Measurements from ENCODE around the gene GHRH.

The GHRH gene

GRCh38 chr20:37238935-37239451, 22.6 kb downstream of the GHRH start:
- DNase-seq: peak in 1 of 56 donors; percentile 23

GRCh38 chr20:37238426-37238825, 23.2 kb downstream of the GHRH start:
- DNase-seq: no peak

GRCh38 chr20:37237656-37238055, 24.0 kb downstream of the GHRH start:
- no peak for DNase-seq

- DNase-seq: no peak
These were observed 25.2 kb downstream of the GHRH start for GRCh38 chr20:37236462-37236861.

- no peak for DNase-seq
These were observed 26.5 kb downstream of the GHRH start for GRCh38 chr20:37235065-37235464.

GRCh38 chr20:37234254-37234581, 27.4 kb downstream of the GHRH start:
- no peak for DNase-seq

GRCh38 chr20:37233548-37234253, 27.9 kb downstream of the GHRH start:
- no peak for DNase-seq

GRCh38 chr20:37231947-37232630, 29.5 kb downstream of the GHRH start:
- DNase-seq: peak in 8 of 56 donors; percentile 5 to 27 (median 18)

GRCh38 chr20:37230200-37230599, 31.4 kb downstream of the GHRH start:
- DNase-seq: no peak

- DNase-seq: no peak
These were observed 32.3 kb downstream of the GHRH start for GRCh38 chr20:37229357-37229756.

- DNase-seq: no peak
These were observed 33.0 kb downstream of the GHRH start for GRCh38 chr20:37228656-37229055.

GRCh38 chr20:37228082-37228481, 33.5 kb downstream of the GHRH start:
- DNase-seq: no peak

GRCh38 chr20:37226889-37227288, 34.7 kb downstream of the GHRH start:
- DNase-seq: no peak

- DNase-seq: no peak
These were observed 36.5 kb downstream of the GHRH start for GRCh38 chr20:37225146-37225545.

GRCh38 chr20:37223053-37223452, 38.6 kb downstream of the GHRH start:
- peak in 3 of 56 donors; percentile 17 to 48 (median 21) for DNase-seq

- no peak for DNase-seq
These were observed 39.5 kb downstream of the GHRH start for GRCh38 chr20:37222086-37222485.

- no peak for DNase-seq
These were observed 40.9 kb downstream of the GHRH start for GRCh38 chr20:37220731-37221130.

GRCh38 chr20:37219751-37220668, 41.6 kb downstream of the GHRH start:
- DNase-seq: no peak

GRCh38 chr20:37218976-37219375, 42.6 kb downstream of the GHRH start:
- no peak for DNase-seq

GRCh38 chr20:37218441-37218840, 43.2 kb downstream of the GHRH start:
- no peak for DNase-seq

- no peak for DNase-seq
These were observed 51.8 kb downstream of the GHRH start for GRCh38 chr20:37209661-37210314.
